Activated T-helper 1 cell treated with anti-CD3 and anti-CD28 coated beads, Interleukin-12 subunit alpha, Interleukin-12 subunit beta, Interleukin-2, Interleukin-4 antibody, amounts not matched to agents 30 ng/mL and 10 ng/mL and 1 ng/mL, durations not matched to agents 14 hours and 24 hours and 36 hours (primary cell): ENCODE measurements around the gene PRR13. TPM values are rescaled to one million over a fixed set of nuclear protein-coding genes. Genes with fewer than 3 reads are reported as not detected.
"Not testable (repeated sequence)": the region's sequence is repeated elsewhere in the genome, so short reads cannot be mapped to it uniquely, and the experiment has no call there.

Experiments
- DNase-seq: peaks from one replicate; pipeline ENCODE4 v3.0.0; 2021; ENCODE audit warnings: low spot score
- H3K27ac Mint-ChIP-seq: one replicate; pipeline ENCODE4 v1.8.0; 2021; ENCODE audit warnings: mild to moderate bottlenecking, mixed read lengths
- H3K27me3 Mint-ChIP-seq: one replicate; pipeline ENCODE4 v1.8.0; 2022; ENCODE audit warnings: mild to moderate bottlenecking, moderate library complexity, mixed read lengths; ENCODE audit not compliant: insufficient read depth
- H3K36me3 Mint-ChIP-seq: one replicate; pipeline ENCODE4 v1.8.0; 2021; ENCODE audit warnings: low read depth, mixed read lengths
- H3K4me1 Mint-ChIP-seq: one replicate; pipeline ENCODE4 v1.8.0; 2021; ENCODE audit warnings: low read depth, mixed read lengths
- H3K4me3 Mint-ChIP-seq: one replicate; pipeline ENCODE4 v1.8.0; 2021; ENCODE audit warnings: mild to moderate bottlenecking, moderate library complexity, mixed read lengths
- H3K9me3 Mint-ChIP-seq: one replicate; pipeline ENCODE4 v1.8.0; 2021; ENCODE audit warnings: mixed read lengths
- intact Hi-C: fragments of 100-400 bp; cut with micrococcal nuclease; formaldehyde crosslinking; loops from one replicate; pipeline ENCODE4 v1.15.1; 2024
- total RNA-seq: library from RNA; stranded (reverse); gene quantifications from 2 replicates; pipeline ENCODE4 v1.2.3, GENCODE V29; 2022

Gene PRR13
- total RNA-seq, 1 donor from 2014 or later, result 219 TPM

DNA sequence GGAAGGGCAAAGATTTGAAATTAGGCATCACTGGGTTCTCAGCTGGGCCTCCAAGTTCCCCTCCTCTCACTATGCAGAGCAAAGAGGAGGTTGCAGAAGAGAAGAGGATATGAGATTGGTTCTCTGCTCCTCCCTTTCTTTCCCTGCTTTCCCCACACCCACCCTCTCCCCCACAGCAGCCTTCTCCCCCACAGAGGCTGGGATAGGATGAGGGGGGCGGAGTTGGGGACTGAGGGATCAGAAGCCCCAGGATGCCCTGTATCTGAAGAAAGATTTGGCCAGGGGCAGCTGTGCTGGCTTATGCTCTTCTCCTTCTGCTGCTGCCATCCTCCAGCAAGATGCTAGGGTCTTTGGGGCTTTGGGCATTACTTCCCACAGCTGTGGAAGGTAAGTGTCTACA is 17.9 kb upstream of the PRR13 start, which contains the start of gene AMHR2:
Gene AMHR2, plus strand, starts transcription at position 259 of the 400 bp plus-strand sequence. Its CDS starts 80 bp downstream, at position 339.
- Mint-ChIP-seq H3K4me1 (peaks cover 22% of the 10 kb centered on the region), H3K9me3 (no peaks in the 10 kb centered on the region), H3K4me3 (no peak within 1 kb of the TSS), H3K27me3 (peaks cover 2% of the 10 kb centered on the region), H3K27ac (no peak within 1 kb of the TSS), H3K36me3 (no peaks in the 10 kb centered on the region)
- DNase-seq, result no peak
- intact Hi-C loops, result loop anchor here (10.0 kb wide), 1 partner anchor 269 kb away; no protein-coding TSS in a partner anchor

DNA sequence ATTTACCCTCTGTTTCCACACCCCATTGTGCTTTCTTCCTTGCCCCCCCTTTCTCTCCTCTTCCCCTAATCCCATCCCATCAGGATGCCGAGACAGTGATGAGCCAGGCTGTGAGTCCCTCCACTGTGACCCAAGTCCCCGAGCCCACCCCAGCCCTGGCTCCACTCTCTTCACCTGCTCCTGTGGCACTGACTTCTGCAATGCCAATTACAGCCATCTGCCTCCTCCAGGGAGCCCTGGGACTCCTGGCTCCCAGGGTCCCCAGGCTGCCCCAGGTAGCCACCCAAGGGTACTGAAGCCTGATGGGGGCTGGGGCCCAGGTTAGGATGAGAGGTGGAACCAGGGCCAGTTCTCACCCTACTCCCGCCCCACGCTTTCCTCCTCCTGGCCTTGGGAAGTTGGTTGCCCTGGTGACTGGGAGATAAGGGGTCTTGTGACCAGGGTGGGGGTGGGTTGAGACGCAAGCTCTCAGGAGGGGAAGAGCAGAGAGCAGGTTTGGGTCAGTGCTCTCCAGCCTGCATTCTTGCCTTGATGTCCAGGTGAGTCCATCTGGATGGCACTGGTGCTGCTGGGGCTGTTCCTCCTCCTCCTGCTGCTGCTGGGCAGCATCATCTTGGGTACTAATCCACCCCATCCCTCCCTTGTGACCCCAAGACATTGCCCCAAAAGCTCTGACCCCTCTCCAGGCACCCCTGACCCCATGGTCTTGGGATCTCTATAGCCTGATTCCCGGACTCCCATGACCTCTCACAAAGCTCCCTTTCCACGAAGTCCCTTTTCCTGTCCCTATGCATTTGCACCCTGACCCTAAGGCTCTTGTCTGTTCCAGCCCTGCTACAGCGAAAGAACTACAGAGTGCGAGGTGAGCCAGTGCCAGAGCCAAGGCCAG is 16.7 kb upstream of the PRR13 start:
- peaks cover 2% of the 10 kb centered on the region for H3K27me3 Mint-ChIP-seq
- no peaks in the 10 kb centered on the region for H3K36me3 Mint-ChIP-seq
- H3K27ac Mint-ChIP-seq, result no peak overlapping the region
- intact Hi-C loops, result loop anchor here (10.0 kb wide), 1 partner anchor 270 kb away; no protein-coding TSS in a partner anchor
- H3K9me3 Mint-ChIP-seq, result no peaks in the 10 kb centered on the region
- no peak for DNase-seq
- no peak overlapping the region for H3K4me3 Mint-ChIP-seq
- H3K4me1 Mint-ChIP-seq, result peaks cover 17% of the 10 kb centered on the region

DNA sequence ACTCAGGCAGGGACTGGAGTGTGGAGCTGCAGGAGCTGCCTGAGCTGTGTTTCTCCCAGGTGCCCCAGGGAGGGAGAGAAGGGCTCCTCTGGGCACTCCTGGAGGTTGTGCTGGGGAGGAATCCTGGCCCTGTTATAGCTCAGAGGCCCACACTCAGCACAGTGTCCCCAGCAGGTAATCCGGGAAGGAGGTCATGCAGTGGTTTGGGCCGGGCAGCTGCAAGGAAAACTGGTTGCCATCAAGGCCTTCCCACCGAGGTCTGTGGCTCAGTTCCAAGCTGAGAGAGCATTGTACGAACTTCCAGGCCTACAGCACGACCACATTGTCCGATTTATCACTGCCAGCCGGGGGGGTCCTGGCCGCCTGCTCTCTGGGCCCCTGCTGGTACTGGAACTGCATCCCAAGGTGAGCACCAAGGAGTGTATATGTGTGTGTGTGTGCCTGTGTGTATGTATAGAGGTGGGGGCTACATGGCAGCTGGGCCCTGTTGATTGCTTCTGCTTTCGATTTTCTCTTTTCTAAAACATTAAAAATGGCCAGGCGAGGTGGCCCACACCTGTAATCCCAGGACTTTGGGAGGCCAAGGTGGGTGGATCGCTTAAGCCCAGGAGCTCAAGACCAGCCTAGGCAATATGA is 15.9 kb upstream of the PRR13 start:
- peaks cover 2% of the 10 kb centered on the region for H3K27me3 Mint-ChIP-seq
- DNase-seq, result no peak
- no peaks in the 10 kb centered on the region for H3K9me3 Mint-ChIP-seq
- no peak overlapping the region for H3K27ac Mint-ChIP-seq
- H3K4me3 Mint-ChIP-seq, result no peak overlapping the region
- H3K4me1 Mint-ChIP-seq, result peaks cover 17% of the 10 kb centered on the region
- intact Hi-C loops, result loop anchor here (10.0 kb wide), 1 partner anchor 271 kb away; no protein-coding TSS in a partner anchor
- no peaks in the 10 kb centered on the region for H3K36me3 Mint-ChIP-seq

DNA sequence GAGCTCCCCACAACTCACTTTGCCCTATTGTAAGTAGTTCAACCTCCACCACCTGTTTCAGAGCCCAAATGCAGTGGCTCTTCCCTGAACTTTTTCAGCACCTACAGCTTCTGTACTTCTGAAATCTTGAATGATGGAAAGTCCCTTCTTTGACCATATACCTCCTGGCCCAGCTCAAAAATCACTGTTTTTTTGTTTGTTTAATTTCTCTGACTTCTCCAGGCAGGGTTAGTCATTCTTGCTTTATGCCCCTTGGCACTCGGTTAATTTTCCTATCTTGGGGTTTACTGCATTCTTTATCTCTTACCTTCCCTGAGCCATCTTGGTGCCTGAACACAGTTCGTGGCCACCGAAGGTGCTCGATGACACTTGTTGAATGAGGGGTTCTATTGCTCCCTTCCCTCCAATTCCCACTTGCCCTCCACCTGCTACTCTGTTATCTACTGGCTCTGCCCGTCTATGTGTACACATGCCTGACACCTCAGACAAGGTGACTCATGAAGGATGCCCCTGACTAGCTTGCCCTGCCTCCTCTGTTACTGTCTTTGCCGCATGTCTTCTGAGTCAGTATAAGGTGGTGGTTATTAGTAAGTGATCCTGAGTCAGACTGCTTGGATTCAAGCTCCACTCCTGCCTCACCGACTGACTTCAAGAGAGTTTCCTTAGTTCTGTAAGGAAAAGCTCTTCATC is 13.5 kb upstream of the PRR13 start:
- no peak for DNase-seq
- no peaks in the 10 kb centered on the region for H3K27me3 Mint-ChIP-seq
- intact Hi-C loops, result loop anchor here (10.0 kb wide), 1 partner anchor 273 kb away; no protein-coding TSS in a partner anchor
- H3K4me3 Mint-ChIP-seq, result no peak overlapping the region
- H3K36me3 Mint-ChIP-seq, result no peaks in the 10 kb centered on the region
- H3K27ac Mint-ChIP-seq, result no peak overlapping the region
- H3K4me1 Mint-ChIP-seq, result peaks cover 9% of the 10 kb centered on the region
- H3K9me3 Mint-ChIP-seq, result no peaks in the 10 kb centered on the region

DNA sequence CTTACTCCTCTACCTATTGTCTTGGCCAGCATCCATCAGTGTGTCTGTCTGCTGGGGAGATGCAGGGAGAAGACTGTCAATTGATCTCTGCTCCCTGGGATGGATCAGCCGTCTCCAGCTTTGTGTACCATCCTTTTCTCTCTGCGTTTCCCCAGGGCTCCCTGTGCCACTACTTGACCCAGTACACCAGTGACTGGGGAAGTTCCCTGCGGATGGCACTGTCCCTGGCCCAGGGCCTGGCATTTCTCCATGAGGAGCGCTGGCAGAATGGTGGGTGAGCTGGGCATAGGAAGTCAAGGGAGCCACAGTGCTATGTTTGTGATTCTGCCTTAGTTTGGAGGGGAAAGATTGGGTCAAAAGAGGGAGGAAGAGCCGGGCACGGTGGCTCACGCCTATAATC is 12.8 kb upstream of the PRR13 start:
- intact Hi-C loops, result loop anchor here (10.0 kb wide), 1 partner anchor 274 kb away; no protein-coding TSS in a partner anchor
- H3K27ac Mint-ChIP-seq, result no peak overlapping the region
- DNase-seq, result no peak
- H3K9me3 Mint-ChIP-seq, result no peaks in the 10 kb centered on the region
- H3K27me3 Mint-ChIP-seq, result no peaks in the 10 kb centered on the region
- H3K4me1 Mint-ChIP-seq, result peaks cover 9% of the 10 kb centered on the region
- no peaks in the 10 kb centered on the region for H3K36me3 Mint-ChIP-seq
- no peak overlapping the region for H3K4me3 Mint-ChIP-seq

DNA sequence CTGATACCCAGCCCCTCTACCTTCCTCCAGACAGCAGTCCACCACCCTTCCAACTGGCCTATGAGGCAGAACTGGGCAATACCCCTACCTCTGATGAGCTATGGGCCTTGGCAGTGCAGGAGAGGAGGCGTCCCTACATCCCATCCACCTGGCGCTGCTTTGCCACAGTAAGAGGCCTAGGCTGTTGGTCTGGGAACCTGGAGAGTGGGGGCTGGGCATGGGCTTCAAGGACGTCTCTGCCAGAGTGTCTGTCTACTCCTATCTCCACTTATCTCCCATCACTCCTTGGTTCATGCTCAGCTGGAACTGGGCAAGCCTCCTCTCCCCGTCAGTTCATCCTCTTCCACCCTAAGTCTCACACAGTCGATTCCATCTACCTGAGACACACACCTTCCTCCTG is 11.4 kb upstream of the PRR13 start:
- no peak overlapping the region for H3K27ac Mint-ChIP-seq
- no peaks in the 10 kb centered on the region for H3K27me3 Mint-ChIP-seq
- H3K4me3 Mint-ChIP-seq, result no peak overlapping the region
- no peaks in the 10 kb centered on the region for H3K36me3 Mint-ChIP-seq
- intact Hi-C loops, result no loop called here
- no peaks in the 10 kb centered on the region for H3K9me3 Mint-ChIP-seq
- no peak for DNase-seq
- peaks cover 9% of the 10 kb centered on the region for H3K4me1 Mint-ChIP-seq

DNA sequence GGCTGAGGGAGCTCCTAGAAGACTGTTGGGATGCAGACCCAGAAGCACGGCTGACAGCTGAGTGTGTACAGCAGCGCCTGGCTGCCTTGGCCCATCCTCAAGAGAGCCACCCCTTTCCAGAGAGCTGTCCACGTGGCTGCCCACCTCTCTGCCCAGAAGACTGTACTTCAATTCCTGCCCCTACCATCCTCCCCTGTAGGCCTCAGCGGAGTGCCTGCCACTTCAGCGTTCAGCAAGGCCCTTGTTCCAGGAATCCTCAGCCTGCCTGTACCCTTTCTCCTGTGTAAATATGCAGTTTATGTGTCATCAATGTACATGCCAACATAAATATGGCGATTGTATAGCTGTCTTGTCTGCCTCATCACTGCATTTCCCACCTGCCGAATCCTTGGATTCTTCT is 10.3 kb upstream of the PRR13 start:
- no peak overlapping the region for H3K4me3 Mint-ChIP-seq
- H3K27me3 Mint-ChIP-seq, result no peaks in the 10 kb centered on the region
- H3K4me1 Mint-ChIP-seq, result peaks cover 9% of the 10 kb centered on the region
- no peaks in the 10 kb centered on the region for H3K36me3 Mint-ChIP-seq
- no peak for DNase-seq
- H3K27ac Mint-ChIP-seq, result no peak overlapping the region
- H3K9me3 Mint-ChIP-seq, result no peaks in the 10 kb centered on the region
- intact Hi-C loops, result no loop called here

DNA sequence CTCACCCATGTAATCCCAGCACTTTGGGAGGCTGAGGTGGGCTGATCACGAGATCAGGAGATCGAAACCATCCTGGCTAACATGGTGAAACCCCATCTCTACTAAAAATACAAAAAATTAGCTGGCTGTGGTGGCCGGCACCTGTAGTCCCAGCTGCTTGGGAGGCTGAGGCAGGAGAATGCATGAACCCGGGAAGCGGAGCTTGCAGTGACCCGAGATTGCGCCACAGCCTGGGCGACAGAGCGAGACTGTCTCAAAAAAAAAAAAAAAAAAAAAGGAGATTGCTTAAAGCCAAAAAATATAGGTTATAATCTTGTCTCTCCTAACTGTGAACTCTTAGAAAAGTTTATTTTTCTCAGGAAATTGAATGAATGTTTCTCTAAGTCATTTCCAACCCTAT is 6.2 kb upstream of the PRR13 start:
- H3K36me3 Mint-ChIP-seq, DNase-seq, H3K4me1 Mint-ChIP-seq, H3K27me3 Mint-ChIP-seq, H3K9me3 Mint-ChIP-seq, intact Hi-C loops, H3K27ac Mint-ChIP-seq, H3K4me3 Mint-ChIP-seq: not testable (repeated sequence)

DNA sequence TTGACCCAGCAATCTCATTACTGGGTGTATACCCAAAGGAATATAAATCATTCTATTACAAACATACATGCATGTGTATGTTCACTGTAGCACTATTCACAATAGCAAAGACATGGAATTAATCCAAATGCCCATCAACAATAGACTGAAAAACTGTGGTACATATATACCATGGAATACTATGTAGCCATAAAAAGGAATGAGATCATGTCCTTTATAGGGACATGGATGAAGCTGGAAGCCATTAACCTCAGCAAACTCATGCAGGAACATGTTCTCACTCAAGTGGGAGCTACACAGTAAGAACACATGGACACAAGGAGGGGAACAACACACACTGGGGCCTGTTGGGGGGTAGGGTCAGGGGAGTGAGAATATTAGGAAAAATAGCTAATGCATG is 2.0 kb upstream of the PRR13 start:
- DNase-seq, intact Hi-C loops, H3K9me3 Mint-ChIP-seq, H3K27me3 Mint-ChIP-seq, H3K27ac Mint-ChIP-seq: not testable (repeated sequence)
- Mint-ChIP-seq H3K4me1 (peaks cover 24% of the 10 kb centered on the region), H3K4me3 (peak overlapping the region; percentile 56), H3K36me3 (peaks cover 14% of the 10 kb centered on the region)

DNA sequence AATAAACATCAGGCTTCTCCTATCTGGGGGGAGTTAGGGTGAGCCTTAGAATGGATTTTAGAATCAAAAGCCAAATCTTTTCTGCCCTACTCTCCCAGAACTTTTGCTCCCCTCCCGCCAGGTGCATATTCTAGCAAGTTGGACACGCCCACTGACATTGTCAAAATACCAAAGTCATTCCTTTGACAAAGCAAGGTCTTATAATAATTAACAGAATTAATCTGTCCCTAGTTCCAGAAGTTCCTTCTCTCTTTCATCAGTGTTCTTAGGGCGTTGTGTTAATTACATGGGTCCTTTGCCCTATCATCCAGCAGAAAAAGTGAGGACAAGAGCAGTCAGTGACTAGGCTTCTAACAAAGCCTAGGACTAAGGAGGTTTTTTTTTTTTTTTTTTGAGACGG is 2.4 kb downstream of the PRR13 start:
- Mint-ChIP-seq H3K4me1 (peaks cover 39% of the 10 kb centered on the region), H3K4me3 (peak overlapping the region; percentile 89), H3K9me3 (no peaks in the 10 kb centered on the region), H3K27me3 (no peaks in the 10 kb centered on the region), H3K36me3 (peaks cover 38% of the 10 kb centered on the region), H3K27ac (peak overlapping the region; percentile 44)
- intact Hi-C loops, result loop anchor here (5.0 kb wide), 1 partner anchor 237 kb away; the partner anchor contains the start of gene ITGB7
- DNase-seq, result no peak

DNA sequence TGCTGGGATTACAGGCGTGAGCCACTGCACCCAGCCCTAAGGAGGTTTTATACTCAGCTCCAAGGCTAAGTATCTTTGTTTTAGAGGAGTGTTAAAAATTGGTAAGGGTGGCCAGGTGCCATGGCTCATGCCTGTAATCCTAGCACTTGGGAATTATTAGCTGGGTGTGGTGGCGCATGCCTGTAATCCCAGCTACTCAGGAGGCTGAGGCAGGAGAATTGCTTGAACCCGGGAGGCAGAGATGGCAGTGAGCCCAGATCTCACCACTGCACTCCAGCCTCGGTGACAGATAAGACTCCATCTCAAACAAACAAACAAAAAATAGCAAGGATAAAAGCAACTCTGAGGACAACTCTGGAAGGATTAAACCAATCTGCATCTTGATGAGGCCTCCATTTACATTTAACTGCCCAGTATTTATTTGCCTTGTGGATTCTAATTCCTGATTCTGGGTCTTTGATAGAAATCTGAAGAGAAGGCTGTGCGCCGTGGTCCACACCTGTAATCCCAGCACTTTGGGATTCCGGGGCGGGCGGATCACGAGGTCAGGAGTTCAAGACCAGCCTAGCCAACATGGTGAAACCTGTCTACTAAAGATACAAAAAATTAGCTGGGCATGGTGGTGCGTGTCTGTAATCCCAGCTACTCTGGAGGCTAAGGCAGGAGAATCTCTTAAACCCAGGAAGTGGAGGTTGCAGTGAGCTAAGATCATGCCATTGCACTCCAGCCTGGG is 3.2 kb downstream of the PRR13 start:
- Mint-ChIP-seq H3K36me3 (peaks cover 38% of the 10 kb centered on the region), H3K4me1 (peaks cover 39% of the 10 kb centered on the region), H3K4me3 (peak overlapping the region; percentile 89)
- not testable (repeated sequence) for H3K27ac Mint-ChIP-seq, H3K9me3 Mint-ChIP-seq, H3K27me3 Mint-ChIP-seq, DNase-seq
- intact Hi-C loops, result loop anchor here (5.0 kb wide), 1 partner anchor 237 kb away; the partner anchor contains the start of gene ITGB7

DNA sequence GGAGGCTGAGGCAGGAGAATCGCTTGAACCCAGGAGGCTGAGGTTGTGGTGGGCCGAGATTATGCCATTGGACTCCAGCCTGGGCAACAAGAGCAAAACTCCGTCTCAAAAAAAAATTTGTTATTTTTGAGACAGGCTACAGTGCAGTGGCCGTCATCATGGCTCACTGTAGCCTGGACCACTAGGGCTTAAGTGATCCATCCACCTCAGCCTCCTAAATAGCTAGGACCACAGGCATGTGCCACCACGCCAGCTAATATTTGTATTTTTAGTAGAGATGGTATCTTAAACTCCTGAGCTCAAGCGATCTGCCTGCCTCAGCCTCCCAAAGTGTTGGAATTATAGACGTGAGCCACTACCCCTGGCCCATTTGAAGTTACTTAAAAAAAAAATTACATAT is 9.4 kb downstream of the PRR13 start:
- Mint-ChIP-seq H3K4me3 (no peak overlapping the region), H3K27ac (no peak overlapping the region), H3K36me3 (peaks cover 49% of the 10 kb centered on the region), H3K9me3 (no peaks in the 10 kb centered on the region), H3K4me1 (peaks cover 34% of the 10 kb centered on the region), H3K27me3 (no peaks in the 10 kb centered on the region)
- no peak for DNase-seq
- intact Hi-C loops, result loop anchor here (1.0 to 10.0 kb wide), 14 partner anchors 10 to 406 kb away; partner anchors contain the start of genes AAAS, ATF7, ATP5MC2 and CSAD
